Mesenchymal stem cell (in vitro differentiated cells and primary cell): ENCODE measurements around the gene MED26.

Experiments used
- DNase-seq: peaks from one replicate; pipeline ENCODE4 v3.0.0-alpha.2; 2013
- H2AFZ ChIP-seq: one replicate; pipeline ENCODE4 v1.6.1; 2013; ENCODE audit warnings: low read depth, mild to moderate bottlenecking, control low read depth, inconsistent platforms, low read length, moderate library complexity
- H2AK5ac ChIP-seq: 2 replicates; pipeline ENCODE4 v1.6.1; 2013; ENCODE audit warnings: low read length, moderate library complexity, mild to moderate bottlenecking, inconsistent platforms; ENCODE audit not compliant: severe bottlenecking
- H2BK120ac ChIP-seq: one replicate; pipeline ENCODE4 v1.6.1; 2013; ENCODE audit warnings: low read depth, mild to moderate bottlenecking, inconsistent platforms, low read length, moderate library complexity
- H2BK12ac ChIP-seq, 2 experiments: one replicate each; pipeline ENCODE4 v1.6.1; 2013; ENCODE audit warnings: inconsistent platforms in 2 of 2, low read length in 2 of 2, mild to moderate bottlenecking in 2 of 2, moderate library complexity in 2 of 2, control low read depth in 1 of 2
- H2BK15ac ChIP-seq: one replicate; pipeline ENCODE4 v1.6.1; 2013; ENCODE audit warnings: mild to moderate bottlenecking, low read depth, inconsistent platforms; ENCODE audit not compliant: poor library complexity, severe bottlenecking
- H2BK5ac ChIP-seq: 2 replicates; pipeline ENCODE4 v1.6.1; 2013; ENCODE audit warnings: low read depth, mild to moderate bottlenecking, low read length, control low read depth, inconsistent platforms; ENCODE audit not compliant: poor library complexity, severe bottlenecking
- H3K14ac ChIP-seq, 2 experiments: one replicate each; pipeline ENCODE4 v1.6.1; 2013; ENCODE audit warnings: inconsistent platforms in 2 of 2, low read length in 2 of 2, control low read depth in 1 of 2, mild to moderate bottlenecking in 1 of 2, moderate library complexity in 1 of 2
- H3K18ac ChIP-seq, 2 experiments: one replicate each; pipeline ENCODE4 v1.6.1; 2013; ENCODE audit warnings: inconsistent platforms in 2 of 2, low read length in 2 of 2, control low read depth in 1 of 2, low read depth in 1 of 2, mild to moderate bottlenecking in 1 of 2
- H3K23ac ChIP-seq, 2 experiments: one replicate each; pipeline ENCODE4 v1.6.1; 2013; ENCODE audit warnings: inconsistent platforms in 2 of 2, low read length in 2 of 2, mild to moderate bottlenecking in 2 of 2, moderate library complexity in 2 of 2, control low read depth in 1 of 2
- H3K27ac ChIP-seq: 2 replicates; pipeline ENCODE4 v1.5.1; 2013; ENCODE audit warnings: mild to moderate bottlenecking, moderate library complexity, low read length, control low read depth, inconsistent platforms; ENCODE audit not compliant: poor library complexity, severe bottlenecking
- H3K27me3 ChIP-seq, 2 experiments: 2 replicates each; pipeline versions ENCODE4 v1.6.1 to v1.7.0; 2013; ENCODE audit warnings: low read length in 2 of 2, mild to moderate bottlenecking in 2 of 2, moderate library complexity in 2 of 2, control low read depth in 1 of 2, inconsistent platforms in 1 of 2; ENCODE audit not compliant: control insufficient read depth in 1 of 2, insufficient read depth in 1 of 2
- H3K36me3 ChIP-seq, 2 experiments: 2 replicates each; pipeline versions ENCODE4 v1.6.1 to v1.7.0; 2013; ENCODE audit warnings: low read length in 2 of 2, control low read depth in 1 of 2, inconsistent platforms in 1 of 2, low read depth in 1 of 2, mild to moderate bottlenecking in 1 of 2; ENCODE audit not compliant: insufficient read depth in 2 of 2, control insufficient read depth in 1 of 2
- H3K4ac ChIP-seq, 2 experiments: one replicate each; pipeline ENCODE4 v1.6.1; 2013; ENCODE audit warnings: inconsistent platforms in 2 of 2, low read length in 2 of 2, mild to moderate bottlenecking in 2 of 2, moderate library complexity in 2 of 2, control low read depth in 1 of 2, low read depth in 1 of 2
- H3K4me1 ChIP-seq: 2 replicates; pipeline ENCODE4 v1.6.1; 2013; ENCODE audit warnings: low read depth, low read length, control low read depth; ENCODE audit not compliant: control insufficient read depth, insufficient read depth
- H3K4me2 ChIP-seq: 2 replicates; pipeline ENCODE4 v1.6.1; 2013; ENCODE audit warnings: low read length, mild to moderate bottlenecking, inconsistent platforms; ENCODE audit not compliant: poor library complexity, severe bottlenecking
- H3K4me3 ChIP-seq, 2 experiments: 2 replicates each; pipeline versions ENCODE4 v1.5.1 to v1.7.0; 2013; ENCODE audit warnings: low read length in 2 of 2, mild to moderate bottlenecking in 2 of 2, control low read depth in 1 of 2, low read depth in 1 of 2; ENCODE audit not compliant: insufficient read depth in 1 of 2
- H3K79me1 ChIP-seq: replicated peaks from 2 replicates; pipeline ENCODE4 v1.6.1; 2013; ENCODE audit warnings: mild to moderate bottlenecking, control low read depth, low read length, inconsistent platforms; ENCODE audit not compliant: poor library complexity, severe bottlenecking
- H3K9ac ChIP-seq: 2 replicates; pipeline ENCODE4 v1.7.0; 2013; ENCODE audit warnings: mild to moderate bottlenecking, low read length, moderate library complexity
- H3K9me3 ChIP-seq: 2 replicates; pipeline ENCODE4 v1.7.0; 2013; ENCODE audit warnings: mild to moderate bottlenecking, low read length; ENCODE audit not compliant: control insufficient read depth
- H4K8ac ChIP-seq: one replicate; pipeline ENCODE4 v1.6.1; 2013; ENCODE audit warnings: inconsistent platforms, mild to moderate bottlenecking, low read length, moderate library complexity
- H4K91ac ChIP-seq: one replicate; pipeline ENCODE4 v1.6.1; 2013; ENCODE audit warnings: mild to moderate bottlenecking, low read length, inconsistent platforms
- WGBS: methylation state at CpG from one replicate; pipeline ENCODE4 v1.1.7; 2013; ENCODE audit warnings: mixed read lengths; 5-methylcytosine and 5-hydroxymethylcytosine counted together

MED26 gene

DNA sequence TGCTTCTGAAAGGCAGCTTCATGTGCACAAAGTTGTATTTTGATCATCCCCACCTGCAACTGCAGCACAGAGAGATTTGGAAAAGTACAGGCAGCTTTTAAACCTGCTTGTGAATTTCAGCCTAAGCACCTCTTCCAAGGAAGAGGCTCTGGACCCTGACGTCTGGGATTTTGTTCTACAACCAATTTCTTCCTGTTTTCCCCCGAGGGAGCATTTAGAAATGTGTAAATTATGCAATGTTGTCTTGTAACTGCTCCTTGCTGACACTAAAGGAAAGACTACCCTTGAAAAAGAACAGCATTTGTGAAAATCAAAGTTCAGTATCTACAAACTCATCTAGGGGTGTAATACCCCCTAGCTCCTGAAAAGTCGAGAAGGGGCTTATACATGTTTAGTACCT is 15.4 kb downstream of the MED26 start:
- peak; percentile 46 for DNase-seq
- Histone ChIP-seq H3K18ac (no peak overlapping the region), H3K4me1 (peaks cover 15% of the 10 kb centered on the region), H3K4me3 (no peak overlapping the region), H2BK120ac (no peak overlapping the region), H2AK5ac (no peak overlapping the region), H3K4me2 (no peak overlapping the region), H3K36me3 (peaks cover 0 to 4% of the 10 kb centered on the region in 2 experiments), H3K9ac (no peak overlapping the region), H3K9me3 (no peaks in the 10 kb centered on the region), H3K4ac (no peak overlapping the region), H2BK15ac (no peak overlapping the region), H2BK12ac (no peak overlapping the region), H2AFZ (no peak overlapping the region), H3K27ac (no peak overlapping the region), H4K8ac (no peak overlapping the region), H4K91ac (no peak overlapping the region), H2BK5ac (no peak overlapping the region), H3K23ac (no peak overlapping the region), H3K79me1 (peaks cover 13% of the 10 kb centered on the region), H3K14ac (no peak overlapping the region), H3K27me3 (no peaks in the 10 kb centered on the region)
- WGBS, result no CpG with 5 or more reads among the region's 3 CpGs

DNA sequence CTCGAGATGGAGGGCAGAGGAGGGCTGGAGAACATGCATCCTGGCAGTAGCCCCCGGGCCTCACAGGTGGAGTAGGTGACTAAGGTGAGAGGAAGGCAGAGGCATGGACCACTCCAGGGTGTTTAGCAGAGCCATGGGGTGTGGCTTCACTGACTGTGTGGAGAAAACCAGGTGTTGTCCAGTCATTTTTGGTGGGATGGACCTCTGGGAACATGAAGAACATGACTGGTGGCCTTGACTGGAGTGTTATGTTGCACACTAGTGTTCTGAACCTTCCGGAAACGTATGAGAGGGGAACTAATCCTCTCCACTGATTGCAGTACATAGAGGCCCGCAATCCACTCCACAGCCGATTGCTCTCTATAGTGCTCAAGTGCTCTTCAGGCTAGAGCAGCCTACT is 16.9 kb downstream of the MED26 start:
- Histone ChIP-seq H4K8ac (no peak overlapping the region), H3K4me1 (peaks cover 13% of the 10 kb centered on the region), H3K14ac (no peak overlapping the region), H3K4me2 (no peak overlapping the region), H3K36me3 (peaks cover 4 to 7% of the 10 kb centered on the region in 2 experiments), H4K91ac (no peak overlapping the region), H2AK5ac (no peak overlapping the region), H3K9me3 (no peaks in the 10 kb centered on the region), H2BK5ac (no peak overlapping the region), H2BK120ac (no peak overlapping the region), H3K4ac (no peak overlapping the region), H2BK15ac (no peak overlapping the region), H3K79me1 (peaks cover 22% of the 10 kb centered on the region), H3K27me3 (no peaks in the 10 kb centered on the region), H3K27ac (no peak overlapping the region), H2BK12ac (peak overlapping the region in 1 of 2 experiments; percentile 64), H3K23ac (no peak overlapping the region), H3K9ac (no peak overlapping the region), H3K4me3 (no peak overlapping the region), H2AFZ (no peak overlapping the region), H3K18ac (no peak overlapping the region)
- no peak for DNase-seq
- whole genome bisulfite sequencing, result 94% methylated on average over 4 of the region's 6 CpGs

DNA sequence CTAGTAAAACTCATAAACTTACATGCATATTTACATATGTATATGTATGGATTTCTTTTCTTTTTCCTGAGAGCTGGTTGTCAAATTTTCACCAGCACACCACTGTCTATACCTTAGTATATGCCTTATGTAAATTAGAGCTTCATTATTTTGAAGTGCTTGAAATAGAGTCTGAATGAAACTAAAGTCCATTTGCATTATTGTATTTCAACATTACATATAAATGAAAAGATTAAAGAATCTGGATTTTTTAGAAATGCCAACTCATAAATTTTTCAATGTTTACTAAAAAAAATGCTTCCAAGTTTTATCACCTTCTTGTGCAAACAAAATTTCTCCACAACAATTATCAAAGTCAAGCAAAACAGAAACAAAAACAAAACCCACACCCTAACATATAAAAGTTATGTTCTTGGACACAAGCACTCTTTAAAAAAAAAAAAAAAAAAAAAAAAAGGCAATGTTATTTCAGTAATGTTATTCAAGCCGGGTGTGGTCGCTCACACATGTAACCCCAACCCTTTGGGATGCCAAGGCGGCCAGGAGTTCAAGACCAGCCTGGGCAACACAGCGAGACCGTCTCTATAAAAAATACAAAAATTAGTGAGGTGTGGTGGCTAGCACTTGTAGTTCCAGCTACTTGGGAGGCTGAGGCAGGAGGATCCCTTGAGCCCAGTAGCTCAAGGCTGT is 18.3 kb downstream of the MED26 start:
- Histone ChIP-seq H3K9ac (no peak overlapping the region), H3K4me1 (peaks cover 21% of the 10 kb centered on the region), H2BK120ac (no peak overlapping the region), H3K4ac (no peak overlapping the region), H3K9me3 (no peaks in the 10 kb centered on the region), H3K27ac (no peak overlapping the region), H3K79me1 (peaks cover 30% of the 10 kb centered on the region), H4K91ac (no peak overlapping the region), H2AK5ac (no peak overlapping the region), H2BK12ac (no peak overlapping the region), H3K23ac (no peak overlapping the region), H4K8ac (no peak overlapping the region), H2BK5ac (no peak overlapping the region), H2AFZ (no peak overlapping the region), H3K4me3 (no peak overlapping the region), H2BK15ac (no peak overlapping the region), H3K14ac (no peak overlapping the region), H3K36me3 (peaks cover 4 to 11% of the 10 kb centered on the region in 2 experiments), H3K4me2 (no peak overlapping the region), H3K27me3 (no peaks in the 10 kb centered on the region), H3K18ac (no peak overlapping the region)
- WGBS, result 95% methylated on average over 5 of the region's 5 CpGs
- DNase-seq, result no peak

DNA sequence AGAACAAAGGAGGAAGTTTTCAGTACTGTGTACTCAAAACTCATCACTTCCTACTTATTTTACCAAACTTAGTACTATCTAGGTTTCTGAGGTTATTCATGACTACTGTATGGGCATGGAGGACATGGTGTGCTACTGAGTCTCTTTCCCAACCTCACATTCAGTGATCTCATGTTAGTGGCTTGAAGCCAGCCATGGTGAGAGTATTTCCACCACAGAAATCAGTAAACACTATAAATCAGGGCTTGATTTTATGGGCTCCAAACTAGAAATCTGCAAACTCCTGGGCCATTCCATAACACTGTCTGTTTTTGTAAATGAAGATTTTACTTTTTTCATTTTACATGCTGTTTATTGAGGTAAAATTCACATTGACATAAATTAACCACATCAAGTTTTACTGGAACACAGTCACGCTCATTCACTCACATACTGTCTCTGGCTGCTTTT is 19.7 kb downstream of the MED26 start:
- Histone ChIP-seq H4K91ac (no peak overlapping the region), H3K23ac (no peak overlapping the region), H3K4me1 (peaks cover 18% of the 10 kb centered on the region), H2BK5ac (no peak overlapping the region), H2BK120ac (no peak overlapping the region), H3K18ac (no peak overlapping the region), H3K27ac (no peak overlapping the region), H3K9me3 (no peaks in the 10 kb centered on the region), H2BK12ac (no peak overlapping the region), H2BK15ac (no peak overlapping the region), H3K4me2 (no peak overlapping the region), H2AFZ (no peak overlapping the region), H2AK5ac (no peak overlapping the region), H3K9ac (peak overlapping the region; percentile 28), H3K36me3 (peaks cover 4 to 15% of the 10 kb centered on the region in 2 experiments), H4K8ac (no peak overlapping the region), H3K4me3 (no peak overlapping the region), H3K14ac (no peak overlapping the region), H3K79me1 (peaks cover 33% of the 10 kb centered on the region), H3K27me3 (no peaks in the 10 kb centered on the region), H3K4ac (no peak overlapping the region)
- DNase-seq, result peak; percentile 96
- WGBS, result 67% methylated on average over 1 of the region's 1 CpG
